T-helper 17 cell (primary cell): ENCODE measurements around the gene FIBIN. TPM values are rescaled to one million over a fixed set of nuclear protein-coding genes. Genes with fewer than 3 reads are reported as not detected.

Experiments
- ATAC-seq: fragments of 150-1000 bp; cut with Tn5 transposase; 2 replicates; pipeline ENCODE4 v1.10.0; 2021; ENCODE audit warnings: mild to moderate bottlenecking, moderate library complexity
- DNase-seq, 3 donors: peaks; one replicate each; pipeline versions ENCODE4 v3.0.0 to v3.0.0-alpha.2; 2020 to 2021
- H3K9me3 ChIP-seq: one replicate; pipeline ENCODE4 v1.7.0; 2013; ENCODE audit warnings: low read length, mild to moderate bottlenecking; ENCODE audit not compliant: control insufficient read depth, poor library complexity, severe bottlenecking
- H3K27ac Mint-ChIP-seq: one replicate; pipeline ENCODE4 v1.8.0; 2022; ENCODE audit warnings: mild to moderate bottlenecking, moderate library complexity, mixed read lengths
- H3K27me3 Mint-ChIP-seq: one replicate; pipeline ENCODE4 v1.8.0; 2022; ENCODE audit warnings: mixed read lengths
- H3K36me3 Mint-ChIP-seq: one replicate; pipeline ENCODE4 v1.8.0; 2022; ENCODE audit warnings: low read depth, mixed read lengths
- H3K4me1 Mint-ChIP-seq: one replicate; pipeline ENCODE4 v1.8.0; 2022; ENCODE audit warnings: mild to moderate bottlenecking, mixed read lengths
- H3K4me3 Mint-ChIP-seq: one replicate; pipeline ENCODE4 v1.8.0; 2022; ENCODE audit warnings: mild to moderate bottlenecking, moderate library complexity, mixed read lengths
- total RNA-seq, 4 donors: library from RNA in 2 of 4; stranded (reverse) in 2 of 4; gene quantifications; one replicate each; pipeline ENCODE4 v1.2.3 and lab custom pipeline; 2022 to 2026

The FIBIN gene
- total RNA-seq, 2 donors from 2014 or later: not detected

DNA sequence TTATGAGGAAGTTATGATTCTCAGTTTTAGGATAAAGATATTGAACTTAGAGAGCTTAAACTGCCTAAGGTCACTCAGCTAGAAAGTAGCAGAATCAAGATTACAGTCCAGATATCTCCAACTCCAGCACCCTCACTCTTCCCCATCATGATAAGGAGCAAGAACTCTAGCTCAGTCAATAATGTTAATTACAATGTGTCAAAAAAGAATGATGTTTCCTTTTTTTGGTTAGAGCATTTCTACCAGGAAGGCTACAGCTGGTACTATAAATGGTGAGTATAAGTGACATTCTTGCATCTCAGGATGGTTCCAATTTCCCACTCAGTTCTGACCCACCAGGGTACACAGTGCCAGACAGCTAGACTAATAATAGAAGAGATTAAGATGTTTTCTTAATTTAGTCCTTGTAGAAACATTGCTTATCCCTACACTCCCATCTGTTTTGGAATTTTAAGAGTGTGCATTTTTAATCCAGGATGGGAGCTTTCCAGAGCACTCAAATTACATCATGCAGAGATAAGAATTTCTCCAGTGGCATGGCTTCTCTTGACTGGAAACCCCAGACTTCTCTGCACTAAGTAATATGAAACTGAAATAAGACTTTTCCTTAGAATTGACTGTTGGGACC, 25.1 kb downstream of the FIBIN start:
- Mint-ChIP-seq H3K27me3 (no peaks in the 10 kb centered on the region), H3K36me3 (no peaks in the 10 kb centered on the region), H3K4me1 (no peaks in the 10 kb centered on the region), H3K4me3 (no peak overlapping the region), H3K27ac (no peak overlapping the region)
- no peak for DNase-seq
- ATAC-seq: no peak
- H3K9me3 ChIP-seq: no peaks in the 10 kb centered on the region

- Mint-ChIP-seq H3K27me3 (no peaks in the 10 kb centered on the region), H3K36me3 (no peaks in the 10 kb centered on the region), H3K27ac (no peak overlapping the region), H3K4me1 (no peaks in the 10 kb centered on the region), H3K4me3 (no peak overlapping the region)
- ATAC-seq (no peak), DNase-seq (no peak)
- H3K9me3 ChIP-seq: no peaks in the 10 kb centered on the region
These were observed 26.8 kb downstream of the FIBIN start for GRCh38 chr11:27020751-27021150.

GRCh38 chr11:27022659-27023251, 28.8 kb downstream of the FIBIN start:
- no peaks in the 10 kb centered on the region for H3K4me1 Mint-ChIP-seq
- ATAC-seq (no peak), DNase-seq (no peak)
- H3K36me3 Mint-ChIP-seq: no peaks in the 10 kb centered on the region
- H3K27me3 Mint-ChIP-seq: no peaks in the 10 kb centered on the region
- H3K9me3 ChIP-seq: no peaks in the 10 kb centered on the region
- no peak overlapping the region for H3K27ac Mint-ChIP-seq
- no peak overlapping the region for H3K4me3 Mint-ChIP-seq

DNA sequence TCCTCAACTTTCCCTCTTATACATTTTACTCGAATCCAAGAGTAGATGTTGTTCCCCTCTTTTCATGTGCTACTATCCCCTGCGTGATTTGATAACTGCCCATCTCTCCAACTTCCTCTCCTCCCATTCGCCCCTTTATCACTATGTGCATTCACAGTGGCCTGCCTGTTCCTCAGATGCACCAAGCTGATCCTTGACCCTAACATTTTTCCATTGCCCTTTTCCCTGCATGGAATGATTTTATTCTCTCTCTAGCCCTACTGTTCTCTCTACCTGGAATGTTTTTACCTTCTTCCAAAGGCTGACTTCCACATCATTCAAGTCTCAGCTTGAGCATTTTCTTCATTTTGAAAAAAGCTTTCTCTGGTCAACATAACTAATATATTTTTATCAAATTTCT, 31.0 kb downstream of the FIBIN start:
- no peak for ATAC-seq
- H3K4me3 Mint-ChIP-seq: no peak overlapping the region
- no peak overlapping the region for H3K27ac Mint-ChIP-seq
- H3K27me3 Mint-ChIP-seq: no peaks in the 10 kb centered on the region
- no peaks in the 10 kb centered on the region for H3K9me3 ChIP-seq
- H3K36me3 Mint-ChIP-seq: no peaks in the 10 kb centered on the region
- DNase-seq: no peak
- H3K4me1 Mint-ChIP-seq: no peaks in the 10 kb centered on the region

GRCh38 chr11:27025312-27025955, 31.5 kb downstream of the FIBIN start:
- no peaks in the 10 kb centered on the region for H3K4me1 Mint-ChIP-seq
- no peaks in the 10 kb centered on the region for H3K9me3 ChIP-seq
- no peaks in the 10 kb centered on the region for H3K27me3 Mint-ChIP-seq
- H3K27ac Mint-ChIP-seq: no peak overlapping the region
- no peaks in the 10 kb centered on the region for H3K36me3 Mint-ChIP-seq
- ATAC-seq: no peak
- no peak for DNase-seq
- no peak overlapping the region for H3K4me3 Mint-ChIP-seq

DNA sequence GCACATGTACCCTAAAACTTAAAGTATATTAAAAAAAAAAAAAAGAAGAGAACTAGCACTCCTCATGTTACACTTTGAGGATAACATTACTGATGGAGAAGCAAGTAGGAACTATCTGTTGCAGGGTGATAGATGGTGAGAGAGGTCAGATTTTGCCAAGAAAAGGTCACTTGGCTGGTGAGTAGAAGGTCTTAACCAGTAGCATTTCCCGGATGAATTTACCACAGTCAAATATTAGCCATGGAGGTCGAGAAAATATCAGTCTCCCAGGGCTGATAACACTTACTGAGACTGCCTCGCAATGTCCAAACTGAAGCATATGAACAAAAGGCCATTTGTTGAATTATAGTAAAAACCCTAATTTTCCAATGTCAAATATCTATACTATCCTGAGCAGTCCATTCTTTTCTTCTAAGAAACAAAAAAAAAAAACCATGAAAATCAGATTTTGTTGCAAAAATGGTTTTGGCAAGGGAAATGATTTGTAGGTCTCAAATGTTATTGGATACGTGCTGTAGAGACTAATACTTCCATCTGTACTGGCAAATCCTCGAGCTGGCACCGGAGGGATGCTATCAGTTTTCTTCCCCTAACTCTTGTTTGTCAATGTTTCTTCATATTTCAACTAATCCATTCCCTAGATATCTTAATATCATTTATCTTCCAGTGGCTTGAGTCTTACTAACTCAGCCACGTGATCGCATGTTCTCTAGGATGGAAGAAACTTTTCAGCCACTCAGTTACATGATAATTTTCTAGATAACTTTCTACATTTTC, 32.2 kb downstream of the FIBIN start:
- no peaks in the 10 kb centered on the region for H3K9me3 ChIP-seq
- H3K27me3 Mint-ChIP-seq: no peaks in the 10 kb centered on the region
- no peaks in the 10 kb centered on the region for H3K4me1 Mint-ChIP-seq
- H3K27ac Mint-ChIP-seq: no peak overlapping the region
- DNase-seq: no peak
- ATAC-seq: no peak
- H3K36me3 Mint-ChIP-seq: no peaks in the 10 kb centered on the region
- H3K4me3 Mint-ChIP-seq: no peak overlapping the region

DNA sequence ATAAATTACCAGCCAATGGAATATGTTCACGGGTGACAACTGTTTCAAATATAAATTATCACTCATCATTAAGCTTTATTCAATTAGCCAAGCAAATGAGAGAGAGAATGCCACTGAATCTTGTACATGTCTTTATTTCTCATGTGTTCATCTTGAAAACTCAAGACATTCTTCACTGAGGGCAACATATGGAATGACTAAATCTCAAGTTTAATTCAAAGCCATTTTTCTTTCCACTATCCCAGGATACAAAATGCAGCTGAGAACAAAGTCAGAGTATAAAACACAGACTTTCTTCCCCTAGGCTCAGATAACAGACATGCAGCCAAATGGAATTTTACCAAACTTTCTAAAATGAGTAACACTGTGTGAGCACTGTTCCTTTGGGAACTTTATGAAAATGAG, 34.7 kb downstream of the FIBIN start:
- DNase-seq (no peak), ATAC-seq (no peak)
- Mint-ChIP-seq H3K27ac (no peak overlapping the region), H3K36me3 (no peaks in the 10 kb centered on the region), H3K27me3 (no peaks in the 10 kb centered on the region), H3K4me3 (no peak overlapping the region), H3K4me1 (no peaks in the 10 kb centered on the region)
- H3K9me3 ChIP-seq: no peaks in the 10 kb centered on the region

DNA sequence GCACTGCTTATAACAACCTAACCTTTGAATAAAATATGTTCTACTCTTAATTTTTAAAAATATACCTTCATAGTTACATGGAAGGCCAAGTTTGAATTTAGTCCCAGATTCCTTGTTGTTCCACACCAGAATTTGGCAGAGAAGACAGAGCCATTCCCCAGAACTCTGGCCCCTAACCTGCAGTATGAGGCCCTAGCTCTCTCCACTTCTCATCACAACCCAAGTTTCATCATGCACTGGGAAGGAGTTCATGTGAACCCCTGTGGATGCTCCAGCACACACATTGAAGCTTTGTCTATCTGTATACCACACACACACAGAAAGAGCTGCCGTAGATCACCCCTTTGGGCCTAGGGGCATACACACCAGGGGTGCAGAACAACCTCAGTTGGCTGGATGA, 36.1 kb downstream of the FIBIN start:
- Mint-ChIP-seq H3K27me3 (no peaks in the 10 kb centered on the region), H3K27ac (no peak overlapping the region), H3K36me3 (no peaks in the 10 kb centered on the region), H3K4me3 (no peak overlapping the region), H3K4me1 (no peaks in the 10 kb centered on the region)
- ATAC-seq: no peak
- H3K9me3 ChIP-seq: no peaks in the 10 kb centered on the region
- DNase-seq: no peak

DNA sequence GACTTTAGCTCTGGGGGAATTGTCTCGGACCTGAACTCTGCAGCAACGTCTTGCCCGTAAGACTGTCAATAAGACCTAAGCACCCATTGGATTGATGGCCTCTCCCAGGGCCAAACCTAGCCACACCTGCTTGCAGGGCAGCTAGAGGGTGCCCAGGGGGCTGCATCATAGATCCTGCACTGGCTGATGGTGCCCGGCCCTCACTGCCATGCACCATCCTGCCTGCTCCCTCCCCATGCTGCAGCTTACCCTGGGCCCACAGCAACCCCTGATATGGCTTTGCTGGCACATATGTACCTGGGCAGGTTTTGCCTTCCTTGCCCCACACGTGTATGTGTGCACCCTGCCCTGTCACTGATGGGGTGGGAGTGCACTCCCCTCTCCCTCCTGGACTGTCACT, 37.8 kb downstream of the FIBIN start:
- H3K4me3 Mint-ChIP-seq: no peak overlapping the region
- H3K27ac Mint-ChIP-seq: no peak overlapping the region
- ATAC-seq (no peak), DNase-seq (no peak)
- no peaks in the 10 kb centered on the region for H3K36me3 Mint-ChIP-seq
- no peaks in the 10 kb centered on the region for H3K4me1 Mint-ChIP-seq
- H3K9me3 ChIP-seq: no peaks in the 10 kb centered on the region
- H3K27me3 Mint-ChIP-seq: no peaks in the 10 kb centered on the region

DNA sequence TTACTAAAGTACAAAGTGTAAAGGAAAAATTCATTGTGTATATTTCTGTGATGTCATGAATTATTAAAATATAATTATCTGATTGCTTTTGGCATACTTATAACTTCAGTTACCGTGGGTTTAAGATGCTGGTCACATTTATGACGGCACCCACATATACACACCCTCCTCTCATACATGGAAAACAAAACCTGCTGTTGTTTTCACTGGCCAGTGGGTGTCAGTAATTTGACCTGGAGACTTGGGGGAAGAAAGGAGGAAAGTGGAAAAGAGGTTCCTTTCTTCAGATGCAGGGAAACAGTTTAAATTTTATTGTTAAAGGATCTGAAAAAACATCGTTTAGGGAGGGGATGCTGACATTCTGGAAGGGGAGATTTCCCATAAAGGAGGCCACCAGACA, 46.0 kb downstream of the FIBIN start:
- H3K4me3 Mint-ChIP-seq: no peak overlapping the region
- no peak overlapping the region for H3K27ac Mint-ChIP-seq
- DNase-seq: no peak
- no peak for ATAC-seq
- H3K9me3 ChIP-seq: no peaks in the 10 kb centered on the region
- H3K27me3 Mint-ChIP-seq: no peaks in the 10 kb centered on the region
- H3K4me1 Mint-ChIP-seq: no peaks in the 10 kb centered on the region
- no peaks in the 10 kb centered on the region for H3K36me3 Mint-ChIP-seq

- no peaks in the 10 kb centered on the region for H3K36me3 Mint-ChIP-seq
- no peak within 1 kb of the TSS for H3K27ac Mint-ChIP-seq
- no peak for ATAC-seq
- H3K4me3 Mint-ChIP-seq: no peak within 1 kb of the TSS
- H3K27me3 Mint-ChIP-seq: no peaks in the 10 kb centered on the region
- no peak for DNase-seq
- no peaks in the 10 kb centered on the region for H3K9me3 ChIP-seq
- no peaks in the 10 kb centered on the region for H3K4me1 Mint-ChIP-seq
These were observed 46.6 kb downstream of the FIBIN start, which contains the start of gene BBOX1 for GRCh38 chr11:27040302-27041115. Gene BBOX1 (plus strand): TSS chr11:27040815. CDS start chr11:27055431, 14,616 bp downstream.

DNA sequence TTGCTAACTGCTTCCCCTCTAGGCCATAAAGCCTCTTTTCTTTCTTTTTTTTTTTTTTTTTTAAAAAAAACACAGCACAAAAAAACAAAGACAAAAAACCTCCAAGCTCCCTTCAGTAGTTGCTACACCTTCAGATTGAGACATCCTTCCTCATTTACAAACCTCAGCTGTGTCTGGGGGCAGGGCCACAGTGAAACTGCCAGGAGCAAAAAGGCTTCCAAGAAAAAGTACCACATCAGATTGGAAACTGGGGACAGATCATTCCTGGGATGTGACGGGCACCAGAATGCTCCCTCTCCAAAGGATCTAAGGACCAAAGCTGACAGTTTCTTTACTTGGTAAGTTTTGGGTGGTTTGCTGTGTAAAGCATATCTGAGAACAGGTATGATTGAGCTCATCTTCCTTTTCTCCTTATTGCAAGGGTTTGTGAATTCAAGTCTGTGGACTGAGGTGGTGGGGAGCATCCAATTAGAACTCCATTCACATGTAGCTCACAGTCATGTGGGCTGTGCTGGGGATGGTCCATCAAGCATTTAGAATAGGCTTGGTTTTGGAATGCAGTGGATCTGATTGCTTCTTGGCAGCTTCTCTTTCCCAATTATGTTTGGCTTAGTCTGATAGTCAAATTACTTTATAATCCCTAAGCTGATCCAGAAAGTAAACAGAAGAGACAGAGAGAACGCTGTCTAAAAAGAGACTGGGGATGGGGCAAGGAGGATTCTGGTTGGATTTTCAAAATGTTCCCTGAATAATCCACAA, 47.4 kb downstream of the FIBIN start:
- Mint-ChIP-seq H3K36me3 (no peaks in the 10 kb centered on the region), H3K27me3 (no peaks in the 10 kb centered on the region), H3K4me3 (no peak overlapping the region), H3K4me1 (no peaks in the 10 kb centered on the region), H3K27ac (no peak overlapping the region)
- DNase-seq (no peak), ATAC-seq (no peak)
- H3K9me3 ChIP-seq: no peaks in the 10 kb centered on the region
